Measurements from ENCODE around the gene VAMP3.

The VAMP3 gene, protein sequence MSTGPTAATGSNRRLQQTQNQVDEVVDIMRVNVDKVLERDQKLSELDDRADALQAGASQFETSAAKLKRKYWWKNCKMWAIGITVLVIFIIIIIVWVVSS

DNA sequence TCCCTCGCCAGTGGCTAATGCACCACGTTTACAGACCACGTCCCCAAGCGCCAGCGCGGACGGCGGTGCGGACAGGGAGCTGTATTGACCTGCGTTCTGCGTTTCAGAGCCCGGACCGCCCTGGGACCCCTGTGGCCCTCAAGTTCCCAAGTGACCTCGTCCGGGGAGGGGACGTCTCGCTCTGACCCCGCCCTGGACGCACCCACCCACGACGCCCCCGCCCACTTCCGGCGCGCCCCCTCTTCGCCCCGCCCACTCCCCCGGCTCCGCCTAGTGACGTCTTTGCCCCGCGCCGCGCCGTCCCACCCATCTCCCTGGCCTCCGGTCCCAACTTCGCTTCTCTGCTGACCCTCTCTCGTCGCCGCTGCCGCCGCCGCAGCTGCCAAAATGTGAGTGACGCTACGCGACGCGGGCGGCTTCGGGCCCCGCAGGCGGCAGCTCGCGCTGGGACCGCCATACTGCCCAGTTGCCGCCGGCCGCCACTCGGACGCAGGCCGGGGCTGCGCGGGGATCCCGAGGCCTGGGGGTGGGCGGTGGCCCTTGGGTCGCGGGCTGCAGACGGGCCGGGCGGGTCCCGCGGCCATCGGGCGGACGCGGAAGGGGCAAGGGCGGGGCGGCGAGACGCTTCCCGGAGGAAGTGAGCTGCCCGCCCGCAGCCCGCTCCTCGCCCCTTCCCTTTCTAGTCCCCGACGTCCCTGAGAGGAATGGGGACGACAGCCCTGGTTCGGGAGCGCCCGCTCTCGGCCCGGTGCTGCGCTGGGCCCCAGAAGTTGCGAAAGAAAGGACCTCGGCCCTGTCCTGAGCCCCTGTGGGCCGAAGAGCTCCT is at the start of gene VAMP3:
Gene VAMP3, plus strand, starts transcription at position 300 of the 826 bp plus-strand sequence. Its CDS starts 88 bp downstream, at position 388.
- H3K36me3 ChIP-seq (ENCODE audit: control insufficient read depth in 2 of 2, insufficient read depth in 2 of 2, low read length in 2 of 2), result peaks cover 2 to 10% of the 10 kb centered on the region in 2 donors
- H3K27ac ChIP-seq (ENCODE audit: low read length), result peak within 1 kb of the TSS; percentile 53
- H3K9ac ChIP-seq (ENCODE audit: low read length in 2 of 2), result peak within 1 kb of the TSS; percentile 73 to 74
- no peaks in the 10 kb centered on the region for H3K27me3 ChIP-seq (ENCODE audit: control insufficient read depth in 1 of 2, insufficient read depth in 2 of 2, low read length in 2 of 2)
- no peaks in the 10 kb centered on the region for H3K9me3 ChIP-seq (ENCODE audit: control insufficient read depth in 2 of 2, low read length in 2 of 2)
- H3K4me1 ChIP-seq (ENCODE audit: control insufficient read depth, insufficient read depth, low read length), result peaks cover 9% of the 10 kb centered on the region
- peak within 1 kb of the TSS; percentile 88 to 92 for H3K4me3 ChIP-seq (ENCODE audit: low read length in 2 of 2)

DNA sequence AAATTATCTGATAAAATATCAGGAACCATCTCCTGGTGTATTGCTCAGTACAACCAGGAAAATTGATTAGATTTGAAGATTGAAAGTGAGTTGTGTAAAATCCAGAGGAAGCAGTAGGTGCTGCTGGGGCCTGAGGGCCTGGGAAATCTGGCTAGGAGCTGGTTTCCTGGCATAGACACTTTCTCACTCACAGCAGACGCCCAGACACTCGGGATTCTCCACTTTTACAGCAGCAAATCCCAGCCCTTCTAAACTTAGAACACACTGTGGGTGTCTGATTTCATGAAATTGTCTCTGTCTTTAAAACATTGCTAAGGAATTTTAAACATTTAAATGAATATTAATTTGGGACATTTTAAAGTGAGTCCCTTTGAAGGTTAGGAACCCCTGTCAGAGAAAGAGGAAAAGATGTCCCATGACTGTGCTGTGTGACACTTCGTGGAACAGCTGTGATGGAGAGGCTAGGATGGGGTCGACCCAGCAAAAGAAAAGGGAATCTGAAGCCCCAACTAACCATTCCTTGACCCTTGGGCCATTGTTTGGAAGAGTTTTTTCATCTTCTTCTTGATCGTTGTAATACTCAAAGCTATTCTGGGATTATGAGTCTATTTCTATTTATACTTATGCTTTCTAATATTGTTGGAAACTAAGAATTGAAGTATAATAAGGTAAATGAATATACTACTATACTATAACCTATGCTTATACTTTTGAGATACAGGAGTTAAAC is 49.0 kb upstream of the VAMP3 start:
- H3K27me3 ChIP-seq (ENCODE audit: control insufficient read depth in 1 of 2, insufficient read depth in 2 of 2, low read length in 2 of 2), result no peaks in the 10 kb centered on the region
- no peaks in the 10 kb centered on the region for H3K36me3 ChIP-seq (ENCODE audit: control insufficient read depth in 2 of 2, insufficient read depth in 2 of 2, low read length in 2 of 2)
- no peaks in the 10 kb centered on the region for H3K4me1 ChIP-seq (ENCODE audit: control insufficient read depth, insufficient read depth, low read length)
- H3K4me3 ChIP-seq (ENCODE audit: low read length in 2 of 2), result no peak overlapping the region
- no peaks in the 10 kb centered on the region for H3K9me3 ChIP-seq (ENCODE audit: control insufficient read depth in 2 of 2, low read length in 2 of 2)
- no peak overlapping the region for H3K27ac ChIP-seq (ENCODE audit: low read length)
- H3K9ac ChIP-seq (ENCODE audit: low read length in 2 of 2), result no peak overlapping the region

DNA sequence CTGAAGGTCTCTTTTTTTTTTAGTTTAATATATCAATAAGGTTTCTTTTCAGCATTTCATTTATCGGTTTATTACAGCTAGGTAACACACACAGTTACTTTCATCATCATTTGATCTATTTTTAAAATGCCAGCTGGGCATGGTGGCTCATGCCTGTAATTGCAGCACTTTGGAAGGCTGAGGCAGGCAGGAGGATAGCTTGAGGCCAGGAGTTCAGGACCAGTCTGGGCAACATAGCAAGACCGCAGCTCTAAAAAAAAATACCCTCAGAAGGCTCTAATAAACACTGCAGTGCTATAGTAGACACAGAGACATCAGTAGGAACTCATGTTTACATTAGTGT is 48.5 kb upstream of the VAMP3 start:
- H3K4me3 ChIP-seq (ENCODE audit: low read length in 2 of 2), result no peak overlapping the region
- H3K27me3 ChIP-seq (ENCODE audit: control insufficient read depth in 1 of 2, insufficient read depth in 2 of 2, low read length in 2 of 2), result no peaks in the 10 kb centered on the region
- no peaks in the 10 kb centered on the region for H3K9me3 ChIP-seq (ENCODE audit: control insufficient read depth in 2 of 2, low read length in 2 of 2)
- H3K27ac ChIP-seq (ENCODE audit: low read length), result no peak overlapping the region
- H3K9ac ChIP-seq (ENCODE audit: low read length in 2 of 2), result no peak overlapping the region
- H3K4me1 ChIP-seq (ENCODE audit: control insufficient read depth, insufficient read depth, low read length), result no peaks in the 10 kb centered on the region
- no peaks in the 10 kb centered on the region for H3K36me3 ChIP-seq (ENCODE audit: control insufficient read depth in 2 of 2, insufficient read depth in 2 of 2, low read length in 2 of 2)

DNA sequence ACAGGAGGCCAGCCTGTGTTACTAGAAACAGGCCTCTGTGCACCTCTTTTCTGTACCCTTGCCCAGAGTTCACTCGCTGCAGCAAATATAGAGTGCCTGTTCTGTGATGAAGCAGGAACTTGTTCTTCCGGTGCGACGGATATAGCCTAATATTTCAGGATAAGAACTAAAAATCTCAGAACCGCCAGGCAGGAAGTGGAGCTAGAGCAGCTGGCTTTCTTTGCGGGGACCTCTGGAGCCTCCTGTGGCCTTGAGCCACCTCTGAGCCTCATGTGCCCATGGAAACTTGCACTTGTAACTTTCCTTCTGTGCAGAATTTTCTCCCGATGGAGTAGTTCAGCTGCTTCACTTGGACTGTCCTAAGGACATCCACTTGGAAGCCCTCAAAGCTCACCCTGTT is 44.5 kb upstream of the VAMP3 start:
- H3K36me3 ChIP-seq (ENCODE audit: control insufficient read depth in 2 of 2, insufficient read depth in 2 of 2, low read length in 2 of 2), result no peaks in the 10 kb centered on the region
- no peaks in the 10 kb centered on the region for H3K9me3 ChIP-seq (ENCODE audit: control insufficient read depth in 2 of 2, low read length in 2 of 2)
- H3K27ac ChIP-seq (ENCODE audit: low read length), result no peak overlapping the region
- H3K4me1 ChIP-seq (ENCODE audit: control insufficient read depth, insufficient read depth, low read length), result no peaks in the 10 kb centered on the region
- no peak overlapping the region for H3K4me3 ChIP-seq (ENCODE audit: low read length in 2 of 2)
- H3K9ac ChIP-seq (ENCODE audit: low read length in 2 of 2), result no peak overlapping the region
- H3K27me3 ChIP-seq (ENCODE audit: control insufficient read depth in 1 of 2, insufficient read depth in 2 of 2, low read length in 2 of 2), result no peaks in the 10 kb centered on the region

DNA sequence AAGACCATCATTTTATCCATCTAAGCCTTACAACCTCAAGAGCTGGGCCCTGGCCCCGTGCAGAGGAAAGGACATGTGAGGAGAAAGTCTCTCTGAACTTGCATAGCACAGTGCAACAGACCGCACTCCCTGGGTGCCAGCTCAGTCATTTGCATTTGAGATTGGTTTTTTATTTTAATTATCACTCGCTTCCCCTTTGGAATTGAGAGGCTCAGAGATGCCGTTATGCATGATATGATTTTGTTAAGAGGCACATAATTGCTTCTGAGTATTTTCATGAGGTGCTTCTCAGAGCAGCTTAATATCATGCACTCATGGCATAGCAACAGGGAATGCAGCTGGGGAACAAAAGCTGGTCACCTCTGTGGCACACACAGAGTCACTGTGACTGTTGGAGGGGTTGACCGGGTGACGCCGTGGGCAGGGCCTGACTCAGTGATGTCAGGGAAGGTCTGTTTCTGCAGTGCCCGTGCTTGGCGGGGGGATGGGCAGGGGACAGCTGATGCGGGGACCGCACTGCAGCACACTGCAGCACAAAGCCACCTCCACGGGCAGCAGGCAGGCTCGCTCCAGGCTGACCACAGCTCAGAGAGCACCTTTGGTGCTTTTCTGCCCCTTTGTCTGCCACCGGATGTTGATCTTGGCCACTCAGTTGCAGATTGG is 43.2 kb upstream of the VAMP3 start:
- H3K27ac ChIP-seq (ENCODE audit: low read length), result no peak overlapping the region
- no peak overlapping the region for H3K4me3 ChIP-seq (ENCODE audit: low read length in 2 of 2)
- H3K9me3 ChIP-seq (ENCODE audit: control insufficient read depth in 2 of 2, low read length in 2 of 2), result no peaks in the 10 kb centered on the region
- H3K4me1 ChIP-seq (ENCODE audit: control insufficient read depth, insufficient read depth, low read length), result no peaks in the 10 kb centered on the region
- no peak overlapping the region for H3K9ac ChIP-seq (ENCODE audit: low read length in 2 of 2)
- H3K27me3 ChIP-seq (ENCODE audit: control insufficient read depth in 1 of 2, insufficient read depth in 2 of 2, low read length in 2 of 2), result no peaks in the 10 kb centered on the region
- H3K36me3 ChIP-seq (ENCODE audit: control insufficient read depth in 2 of 2, insufficient read depth in 2 of 2, low read length in 2 of 2), result no peaks in the 10 kb centered on the region

DNA sequence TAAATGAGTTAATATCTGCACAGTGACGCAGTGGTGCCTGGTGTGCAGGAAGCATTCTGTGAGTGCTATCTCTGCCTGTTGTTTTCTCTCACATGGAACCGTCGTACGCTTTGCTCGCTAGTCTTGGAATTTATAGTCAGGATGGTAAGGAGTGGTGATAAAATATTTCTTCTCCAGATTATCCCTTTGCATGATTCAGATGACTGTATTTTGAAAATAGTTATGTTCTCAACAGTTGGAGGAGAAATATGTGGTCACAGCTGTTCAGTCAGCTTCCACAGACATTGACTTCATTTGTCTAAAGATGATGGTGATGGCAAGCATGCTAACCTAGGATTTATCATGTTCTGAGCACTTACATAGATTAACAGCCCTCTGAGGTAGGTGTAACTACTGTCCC is 41.3 kb upstream of the VAMP3 start:
- Histone ChIP-seq H3K4me3 (ENCODE audit: low read length in 2 of 2) (no peak overlapping the region), H3K9me3 (ENCODE audit: control insufficient read depth in 2 of 2, low read length in 2 of 2) (no peaks in the 10 kb centered on the region), H3K27me3 (ENCODE audit: control insufficient read depth in 1 of 2, insufficient read depth in 2 of 2, low read length in 2 of 2) (no peaks in the 10 kb centered on the region), H3K9ac (ENCODE audit: low read length in 2 of 2) (no peak overlapping the region), H3K27ac (ENCODE audit: low read length) (no peak overlapping the region), H3K36me3 (ENCODE audit: control insufficient read depth in 2 of 2, insufficient read depth in 2 of 2, low read length in 2 of 2) (no peaks in the 10 kb centered on the region), H3K4me1 (ENCODE audit: control insufficient read depth, insufficient read depth, low read length) (no peaks in the 10 kb centered on the region)

DNA sequence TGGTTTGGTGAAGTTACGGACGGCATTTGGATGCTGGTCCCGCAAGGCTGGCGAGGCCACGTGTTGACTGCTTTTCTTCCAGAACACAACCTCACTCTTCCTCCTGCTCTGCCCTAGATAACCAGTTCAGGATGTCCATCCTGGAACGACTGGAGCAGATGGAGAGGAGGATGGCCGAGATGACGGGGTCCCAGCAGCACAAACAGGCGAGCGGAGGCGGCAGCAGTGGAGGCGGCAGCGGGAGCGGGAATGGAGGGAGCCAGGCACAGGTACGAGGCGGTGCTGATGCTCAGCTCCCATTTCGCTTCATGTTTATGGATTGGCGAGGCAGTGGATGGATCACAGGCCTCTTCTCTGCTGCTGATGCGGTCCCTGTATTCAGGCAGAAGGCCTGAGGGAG is 38.8 kb upstream of the VAMP3 start:
- no peak overlapping the region for H3K4me3 ChIP-seq (ENCODE audit: low read length in 2 of 2)
- no peaks in the 10 kb centered on the region for H3K27me3 ChIP-seq (ENCODE audit: control insufficient read depth in 1 of 2, insufficient read depth in 2 of 2, low read length in 2 of 2)
- H3K9ac ChIP-seq (ENCODE audit: low read length in 2 of 2), result no peak overlapping the region
- no peak overlapping the region for H3K27ac ChIP-seq (ENCODE audit: low read length)
- H3K36me3 ChIP-seq (ENCODE audit: control insufficient read depth in 2 of 2, insufficient read depth in 2 of 2, low read length in 2 of 2), result peaks cover 0 to 2% of the 10 kb centered on the region in 2 donors
- H3K4me1 ChIP-seq (ENCODE audit: control insufficient read depth, insufficient read depth, low read length), result no peaks in the 10 kb centered on the region
- no peaks in the 10 kb centered on the region for H3K9me3 ChIP-seq (ENCODE audit: control insufficient read depth in 2 of 2, low read length in 2 of 2)

DNA sequence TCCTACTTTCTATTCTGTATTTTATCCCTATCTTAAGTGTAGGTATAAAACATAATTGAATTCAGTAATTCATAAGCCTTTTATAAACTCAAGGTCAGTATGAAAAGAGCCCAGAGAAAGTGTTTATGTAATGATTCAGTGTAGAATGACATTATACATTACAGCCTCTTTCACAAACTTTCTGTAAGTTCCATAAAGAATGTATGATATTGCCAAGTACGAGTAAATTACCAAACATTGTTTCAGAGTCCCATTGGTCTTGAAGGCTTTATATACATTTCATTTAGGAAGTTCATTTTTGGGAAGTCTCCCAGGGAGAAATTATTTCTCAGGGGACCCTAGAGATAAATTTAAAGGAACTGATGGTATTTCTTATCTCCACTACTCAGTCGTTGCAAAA is 37.8 kb upstream of the VAMP3 start:
- Histone ChIP-seq H3K27me3 (ENCODE audit: control insufficient read depth in 1 of 2, insufficient read depth in 2 of 2, low read length in 2 of 2) (no peaks in the 10 kb centered on the region), H3K4me1 (ENCODE audit: control insufficient read depth, insufficient read depth, low read length) (no peaks in the 10 kb centered on the region), H3K9me3 (ENCODE audit: control insufficient read depth in 2 of 2, low read length in 2 of 2) (no peaks in the 10 kb centered on the region), H3K27ac (ENCODE audit: low read length) (no peak overlapping the region), H3K36me3 (ENCODE audit: control insufficient read depth in 2 of 2, insufficient read depth in 2 of 2, low read length in 2 of 2) (peaks cover 0 to 6% of the 10 kb centered on the region in 2 donors), H3K9ac (ENCODE audit: low read length in 2 of 2) (no peak overlapping the region), H3K4me3 (ENCODE audit: low read length in 2 of 2) (no peak overlapping the region)

DNA sequence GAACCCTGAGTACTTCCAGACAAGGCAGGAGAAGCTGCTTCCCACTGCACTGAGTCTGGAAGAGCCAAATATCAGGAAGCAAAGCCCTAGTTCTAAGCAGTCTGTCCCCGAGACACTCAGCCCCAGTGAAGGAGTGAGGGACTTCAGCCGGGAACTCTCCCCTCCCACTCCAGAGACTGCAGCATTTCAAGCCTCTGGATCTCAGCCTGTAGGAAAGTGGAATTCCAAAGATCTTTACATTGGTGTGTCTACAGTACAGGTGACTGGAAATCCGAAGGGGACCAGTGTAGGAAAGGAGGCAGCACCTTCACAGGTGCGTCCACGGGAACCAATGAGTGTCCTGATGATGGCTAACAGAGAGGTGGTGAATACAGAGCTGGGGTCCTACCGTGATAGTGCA is 33.1 kb upstream of the VAMP3 start:
- no peaks in the 10 kb centered on the region for H3K9me3 ChIP-seq (ENCODE audit: control insufficient read depth in 2 of 2, low read length in 2 of 2)
- no peaks in the 10 kb centered on the region for H3K4me1 ChIP-seq (ENCODE audit: control insufficient read depth, insufficient read depth, low read length)
- no peaks in the 10 kb centered on the region for H3K27me3 ChIP-seq (ENCODE audit: control insufficient read depth in 1 of 2, insufficient read depth in 2 of 2, low read length in 2 of 2)
- H3K36me3 ChIP-seq (ENCODE audit: control insufficient read depth in 2 of 2, insufficient read depth in 2 of 2, low read length in 2 of 2), result peaks cover 0 to 6% of the 10 kb centered on the region in 2 donors
- no peak overlapping the region for H3K9ac ChIP-seq (ENCODE audit: low read length in 2 of 2)
- H3K4me3 ChIP-seq (ENCODE audit: low read length in 2 of 2), result no peak overlapping the region
- H3K27ac ChIP-seq (ENCODE audit: low read length), result no peak overlapping the region

DNA sequence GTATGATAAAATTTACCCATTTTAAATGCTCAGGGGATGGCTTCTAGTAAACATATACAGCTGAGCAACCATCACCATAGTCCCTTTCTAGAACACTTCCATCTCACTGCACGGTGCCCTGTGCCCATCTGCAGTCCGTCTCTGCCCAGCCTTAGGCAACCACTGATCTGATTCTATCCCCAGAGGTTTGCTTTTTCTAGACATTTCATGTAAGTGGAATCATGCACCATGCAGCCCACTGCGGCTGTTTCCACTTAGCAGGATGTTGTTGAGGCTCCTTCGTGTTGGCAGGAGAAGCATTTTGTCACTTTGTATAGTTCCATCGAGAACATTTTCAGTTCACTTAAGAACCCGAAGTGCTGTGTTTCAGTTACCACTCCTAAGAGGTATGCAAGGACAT is 27.8 kb upstream of the VAMP3 start:
- Histone ChIP-seq H3K27me3 (ENCODE audit: control insufficient read depth in 1 of 2, insufficient read depth in 2 of 2, low read length in 2 of 2) (no peaks in the 10 kb centered on the region), H3K9me3 (ENCODE audit: control insufficient read depth in 2 of 2, low read length in 2 of 2) (no peaks in the 10 kb centered on the region), H3K36me3 (ENCODE audit: control insufficient read depth in 2 of 2, insufficient read depth in 2 of 2, low read length in 2 of 2) (peaks cover 0 to 3% of the 10 kb centered on the region in 2 donors), H3K9ac (ENCODE audit: low read length in 2 of 2) (no peak overlapping the region), H3K4me1 (ENCODE audit: control insufficient read depth, insufficient read depth, low read length) (no peaks in the 10 kb centered on the region), H3K27ac (ENCODE audit: low read length) (no peak overlapping the region), H3K4me3 (ENCODE audit: low read length in 2 of 2) (no peak overlapping the region)

Data from stomach smooth muscle (tissue), 2 donors.